HFFc6 (cell line): ENCODE measurements around the gene RILPL1. TPM values are rescaled to one million over a fixed set of nuclear protein-coding genes. Genes with fewer than 3 reads are reported as not detected.

Experiments
- DNase-seq: peaks from one replicate; pipeline ENCODE4 v3.0.0-alpha.2; 2018
- H3K27ac Mint-ChIP-seq: 2 replicates; pipeline ENCODE4 v1.8.0; 2020; ENCODE audit warnings: mild to moderate bottlenecking, mixed read lengths
- H3K27me3 Mint-ChIP-seq: 2 replicates; pipeline ENCODE4 v1.8.0; 2021; ENCODE audit warnings: mild to moderate bottlenecking, moderate library complexity, mixed read lengths; ENCODE audit not compliant: insufficient read depth
- H3K36me3 Mint-ChIP-seq: 2 replicates; pipeline ENCODE4 v1.8.0; 2021; ENCODE audit warnings: low read depth, mixed read lengths
- H3K4me1 Mint-ChIP-seq: 2 replicates; pipeline ENCODE4 v1.8.0; 2020; ENCODE audit warnings: low read depth, mixed read lengths
- H3K4me3 Mint-ChIP-seq: 2 replicates; pipeline ENCODE4 v1.8.0; 2020; ENCODE audit warnings: mild to moderate bottlenecking, moderate library complexity, mixed read lengths
- H3K9me3 Mint-ChIP-seq: 2 replicates; pipeline ENCODE4 v1.8.0; 2020; ENCODE audit warnings: mild to moderate bottlenecking, mixed read lengths
- total RNA-seq, 6 experiments: library from RNA; stranded (reverse); fragmentation: NEBNext Ultra II Directional; extraction: Animal tissue kit (Norgen Biotek cat#: 25700); gene quantifications; 2 replicates in 1 of 6; 3 replicates in 5 of 6; pipeline ENCODE4 v1.2.3, GENCODE V29; 2021
- TF ChIP-seq, protein P1 (sequence below): fragments of 200-600 bp; sonication (generic); IDR thresholded peaks from 2 replicates; pipeline ENCODE4 v1.5.0; 2021; ENCODE audit warnings: antibody characterized with exemption, mild to moderate bottlenecking

The RILPL1 gene
- total RNA-seq, 6 experiments from 2014 or later = 15.2 to 18.9 (median 16.9) TPM

DNA sequence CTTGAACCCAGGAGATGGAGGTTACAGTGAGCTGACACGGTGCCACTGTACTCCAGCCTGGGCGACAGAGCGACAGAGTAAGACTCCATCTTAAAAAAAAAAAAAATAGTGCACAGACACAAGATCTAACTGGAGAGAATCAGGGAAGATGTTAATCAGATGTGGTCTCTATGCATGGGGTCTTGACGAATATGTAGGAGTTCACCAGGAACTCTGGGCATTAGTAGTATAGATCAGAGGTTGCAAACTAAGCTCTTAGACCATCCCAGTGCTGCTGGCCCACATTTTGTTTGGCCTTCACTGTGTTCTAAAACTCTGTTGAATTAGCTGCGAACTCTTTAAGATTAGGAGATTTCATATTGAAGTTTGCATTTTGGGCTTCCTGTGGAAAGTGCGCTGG lies 43.9 kb downstream of the RILPL1 start:
- Mint-ChIP-seq H3K27me3 (no peaks in the 10 kb centered on the region; the same call in none of the 2 replicates), H3K27ac (no peak overlapping the region), H3K36me3 (no peaks in the 10 kb centered on the region; the same call in 1 of the 2 replicates), H3K9me3 (no peaks in the 10 kb centered on the region), H3K4me1 (no peaks in the 10 kb centered on the region), H3K4me3 (no peak overlapping the region)
- DNase-seq = no peak
- TF ChIP-seq, protein P1, sequence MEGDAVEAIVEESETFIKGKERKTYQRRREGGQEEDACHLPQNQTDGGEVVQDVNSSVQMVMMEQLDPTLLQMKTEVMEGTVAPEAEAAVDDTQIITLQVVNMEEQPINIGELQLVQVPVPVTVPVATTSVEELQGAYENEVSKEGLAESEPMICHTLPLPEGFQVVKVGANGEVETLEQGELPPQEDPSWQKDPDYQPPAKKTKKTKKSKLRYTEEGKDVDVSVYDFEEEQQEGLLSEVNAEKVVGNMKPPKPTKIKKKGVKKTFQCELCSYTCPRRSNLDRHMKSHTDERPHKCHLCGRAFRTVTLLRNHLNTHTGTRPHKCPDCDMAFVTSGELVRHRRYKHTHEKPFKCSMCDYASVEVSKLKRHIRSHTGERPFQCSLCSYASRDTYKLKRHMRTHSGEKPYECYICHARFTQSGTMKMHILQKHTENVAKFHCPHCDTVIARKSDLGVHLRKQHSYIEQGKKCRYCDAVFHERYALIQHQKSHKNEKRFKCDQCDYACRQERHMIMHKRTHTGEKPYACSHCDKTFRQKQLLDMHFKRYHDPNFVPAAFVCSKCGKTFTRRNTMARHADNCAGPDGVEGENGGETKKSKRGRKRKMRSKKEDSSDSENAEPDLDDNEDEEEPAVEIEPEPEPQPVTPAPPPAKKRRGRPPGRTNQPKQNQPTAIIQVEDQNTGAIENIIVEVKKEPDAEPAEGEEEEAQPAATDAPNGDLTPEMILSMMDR = no peak

DNA sequence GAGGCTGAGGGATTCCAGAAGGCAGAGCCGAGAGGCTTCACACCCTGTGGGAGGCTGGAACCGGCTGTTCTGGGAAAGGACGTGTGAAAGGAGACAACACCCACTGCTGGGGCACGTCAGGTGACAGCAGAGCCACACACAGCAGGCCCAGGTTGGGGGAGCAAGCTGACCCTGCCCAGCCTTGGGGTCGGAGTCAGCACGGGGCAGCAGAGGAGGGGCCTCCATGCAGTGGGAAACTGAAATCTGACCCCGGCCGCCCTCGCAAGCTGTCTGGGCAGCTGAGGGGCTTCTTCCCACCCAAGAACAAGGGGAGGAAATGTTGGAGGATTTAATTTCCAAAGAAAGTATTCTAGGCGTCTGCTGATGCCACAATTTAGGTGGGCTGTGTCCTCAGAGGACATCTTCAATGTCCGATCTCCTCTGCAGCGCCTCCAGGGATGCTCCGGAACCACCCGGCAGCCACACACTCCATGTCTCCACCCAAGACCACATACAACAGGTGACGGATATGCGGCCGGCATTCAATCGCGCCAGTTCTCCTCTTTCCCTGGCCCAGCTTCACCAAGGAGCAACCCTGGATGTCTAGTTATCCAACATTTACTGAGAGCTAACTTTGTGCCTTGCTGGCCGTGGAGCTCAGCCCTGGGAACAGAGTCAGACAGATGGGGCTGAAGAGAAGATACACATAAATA lies 44.8 kb downstream of the RILPL1 start:
- Mint-ChIP-seq H3K4me1 (no peaks in the 10 kb centered on the region), H3K27me3 (no peaks in the 10 kb centered on the region; the same call in none of the 2 replicates), H3K36me3 (no peaks in the 10 kb centered on the region; the same call in 1 of the 2 replicates), H3K27ac (no peak overlapping the region), H3K9me3 (no peaks in the 10 kb centered on the region), H3K4me3 (no peak overlapping the region)
- DNase-seq = no peak
- TF ChIP-seq, protein P1 = no peak

DNA sequence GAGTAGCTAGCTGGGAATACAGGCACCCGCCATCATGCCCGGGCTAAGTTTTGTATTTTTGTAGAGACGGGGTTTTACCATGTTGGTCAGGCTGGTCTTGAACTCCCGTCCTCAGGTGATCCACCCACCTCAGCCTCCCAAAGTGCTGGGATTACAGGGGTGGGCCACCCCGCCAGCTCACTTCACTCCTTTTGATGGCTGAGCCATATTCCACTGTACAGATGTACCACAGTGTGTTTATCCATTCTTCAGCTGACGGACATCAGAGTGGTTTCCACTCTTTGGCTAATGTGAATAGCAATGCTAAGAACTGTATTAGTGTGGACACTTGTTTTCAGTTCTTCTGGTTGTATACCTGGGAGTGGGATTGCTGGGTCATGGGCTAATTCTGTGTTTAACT lies 46.1 kb downstream of the RILPL1 start:
- no peaks in the 10 kb centered on the region for H3K4me1 Mint-ChIP-seq
- no peaks in the 10 kb centered on the region; the same call in 1 of the 2 replicates for H3K36me3 Mint-ChIP-seq
- H3K4me3 Mint-ChIP-seq = no peak overlapping the region
- no peaks in the 10 kb centered on the region; the same call in none of the 2 replicates for H3K27me3 Mint-ChIP-seq
- TF ChIP-seq, protein P1 = no peak
- H3K27ac Mint-ChIP-seq = no peak overlapping the region
- no peaks in the 10 kb centered on the region for H3K9me3 Mint-ChIP-seq
- DNase-seq = no peak

DNA sequence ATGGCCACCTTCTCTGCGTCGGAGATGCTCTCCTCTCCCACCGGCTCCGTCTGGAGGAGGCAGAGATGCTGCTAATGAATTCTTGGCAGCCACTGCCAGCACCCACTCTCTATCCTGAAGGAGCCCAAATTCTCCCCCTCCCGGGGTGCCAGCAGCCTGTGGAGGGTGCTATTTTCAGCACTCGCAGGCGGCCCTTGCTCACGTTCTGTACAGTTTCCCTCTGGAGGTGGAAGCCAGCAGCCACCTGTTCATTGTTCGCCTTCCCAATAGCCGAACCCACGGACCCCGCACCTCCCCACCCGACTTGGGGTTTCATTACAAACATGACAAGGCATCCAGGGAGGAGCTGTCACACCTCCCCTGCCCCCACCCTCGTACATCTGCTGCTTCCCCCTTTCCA lies 47.8 kb downstream of the RILPL1 start:
- H3K4me3 Mint-ChIP-seq = no peak overlapping the region
- no peaks in the 10 kb centered on the region; the same call in none of the 2 replicates for H3K27me3 Mint-ChIP-seq
- no peaks in the 10 kb centered on the region for H3K4me1 Mint-ChIP-seq
- TF ChIP-seq, protein P1 = no peak
- H3K36me3 Mint-ChIP-seq = no peaks in the 10 kb centered on the region; the same call in none of the 2 replicates
- H3K9me3 Mint-ChIP-seq = no peaks in the 10 kb centered on the region
- H3K27ac Mint-ChIP-seq = no peak overlapping the region
- DNase-seq = no peak

DNA sequence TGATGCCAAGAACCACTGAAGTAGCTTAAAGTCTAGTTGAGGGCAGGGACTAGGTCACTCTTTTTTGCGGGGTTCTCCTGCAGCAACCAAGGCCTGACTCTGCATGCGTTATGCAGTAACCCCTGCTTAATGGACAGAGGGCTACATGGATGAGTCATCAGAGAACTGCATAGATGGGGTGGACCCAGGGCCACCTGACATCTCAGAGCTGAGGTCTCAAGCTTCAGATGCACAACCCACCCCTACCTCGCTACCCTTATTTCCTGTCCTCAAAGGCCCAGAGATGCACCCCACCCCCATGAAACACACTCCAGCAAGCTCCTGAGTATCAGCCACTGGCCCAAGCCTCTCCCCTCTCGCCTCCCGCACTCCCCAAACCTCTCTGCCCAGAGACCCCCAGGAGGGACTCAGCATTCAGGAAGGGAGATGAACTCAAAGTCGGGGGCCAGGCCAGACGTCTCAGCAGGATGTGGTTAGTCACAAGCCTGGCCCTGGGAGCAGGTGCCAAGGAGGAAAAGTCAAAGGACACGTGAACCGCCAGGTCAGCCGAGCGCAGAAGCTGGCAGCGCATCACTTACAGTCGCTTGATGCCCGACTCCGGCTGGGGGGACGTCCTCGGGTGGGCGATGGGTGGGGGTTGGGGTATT lies 49.8 kb downstream of the RILPL1 start:
- no peak for DNase-seq
- H3K4me3 Mint-ChIP-seq = no peak overlapping the region
- TF ChIP-seq, protein P1 = no peak
- no peak overlapping the region for H3K27ac Mint-ChIP-seq
- no peaks in the 10 kb centered on the region for H3K9me3 Mint-ChIP-seq
- H3K4me1 Mint-ChIP-seq = no peaks in the 10 kb centered on the region
- H3K36me3 Mint-ChIP-seq = no peaks in the 10 kb centered on the region; the same call in none of the 2 replicates
- H3K27me3 Mint-ChIP-seq = no peaks in the 10 kb centered on the region; the same call in none of the 2 replicates
